Measurements from ENCODE around the gene SNX9. TPM values are rescaled to one million over a fixed set of nuclear protein-coding genes. Genes with fewer than 3 reads are reported as not detected.
"Not testable (repeated sequence)": the region's sequence is repeated elsewhere in the genome, so short reads cannot be mapped to it uniquely, and the experiment has no call there.

Gene SNX9
- total RNA-seq, 1 donor from 2014 or later = 6.6 TPM

GRCh38 chr6:157950899-157951298 lies 127.9 kb downstream of the SNX9 start:
- intact Hi-C loops (cut with micrococcal nuclease) = not testable (repeated sequence)

GRCh38 chr6:157951828-157952227 lies 128.8 kb downstream of the SNX9 start:
- intact Hi-C loops (cut with micrococcal nuclease) = no loop called here

GRCh38 chr6:157952861-157953351 lies 129.9 kb downstream of the SNX9 start:
- intact Hi-C loops (cut with micrococcal nuclease) = no loop called here

GRCh38 chr6:157953580-157954091 lies 130.6 kb downstream of the SNX9 start:
- intact Hi-C loops (cut with micrococcal nuclease) = no loop called here

GRCh38 chr6:157954150-157955117 lies 131.4 kb downstream of the SNX9 start:
- intact Hi-C loops (cut with micrococcal nuclease) = no loop called here

- intact Hi-C loops (cut with micrococcal nuclease) = no loop called here
Observed at GRCh38 chr6:157955675-157956074, 132.6 kb downstream of the SNX9 start.

- intact Hi-C loops (cut with micrococcal nuclease) = no loop called here
Observed at GRCh38 chr6:157956171-157956730, 133.2 kb downstream of the SNX9 start.

GRCh38 chr6:157959451-157960227 lies 136.6 kb downstream of the SNX9 start:
- intact Hi-C loops (cut with micrococcal nuclease) = loop anchor here (5.0 kb wide), 1 partner anchor 67 kb away; no protein-coding TSS in a partner anchor

GRCh38 chr6:157961153-157961831 lies 138.2 kb downstream of the SNX9 start:
- intact Hi-C loops (cut with micrococcal nuclease) = loop anchor here (5.0 kb wide), 1 partner anchor 69 kb away; no protein-coding TSS in a partner anchor

GRCh38 chr6:157961832-157962575 lies 139.0 kb downstream of the SNX9 start:
- intact Hi-C loops (cut with micrococcal nuclease) = loop anchor here (1.0 to 5.0 kb wide), 3 partner anchors 19 to 198 kb away; partner anchors contain the start of gene SYNJ2

- intact Hi-C loops (cut with micrococcal nuclease) = loop anchor here (1.0 to 5.0 kb wide), 3 partner anchors 19 to 198 kb away; partner anchors contain the start of gene SYNJ2
Observed at GRCh38 chr6:157962601-157963302, 139.7 kb downstream of the SNX9 start.

GRCh38 chr6:157964100-157964499 lies 141.1 kb downstream of the SNX9 start:
- intact Hi-C loops (cut with micrococcal nuclease) = loop anchor here (5.0 kb wide), 1 partner anchor 72 kb away; no protein-coding TSS in a partner anchor

GRCh38 chr6:157965387-157965786 lies 142.3 kb downstream of the SNX9 start:
- intact Hi-C loops (cut with micrococcal nuclease) = no loop called here

GRCh38 chr6:157966589-157966977 lies 143.5 kb downstream of the SNX9 start:
- intact Hi-C loops (cut with micrococcal nuclease) = no loop called here

GRCh38 chr6:157967020-157967419 lies 144.0 kb downstream of the SNX9 start:
- intact Hi-C loops (cut with micrococcal nuclease) = no loop called here

GRCh38 chr6:157967486-157967885 lies 144.4 kb downstream of the SNX9 start:
- intact Hi-C loops (cut with micrococcal nuclease) = no loop called here

- intact Hi-C loops (cut with micrococcal nuclease) = not testable (repeated sequence)
Observed at GRCh38 chr6:157972177-157972576, 149.1 kb downstream of the SNX9 start.

- intact Hi-C loops (cut with micrococcal nuclease) = no loop called here
Observed at GRCh38 chr6:157974341-157974894, 151.4 kb downstream of the SNX9 start.

GRCh38 chr6:157974967-157975366 lies 151.9 kb downstream of the SNX9 start:
- intact Hi-C loops (cut with micrococcal nuclease) = no loop called here
